ENCODE data around the gene AZGP1. TPM values are rescaled to one million over a fixed set of nuclear protein-coding genes. Genes with fewer than 3 reads are reported as not detected.
A peak's percentile ranks its signal among the peaks of the same experiment; 100 is the strongest.

AZGP1 gene
- total and polyA plus RNA-seq, 2 of the 13 experiments (the other 11 are each of a cell fraction or from before 2014, with no cell fraction given) = 93.8 to 229 TPM

DNA sequence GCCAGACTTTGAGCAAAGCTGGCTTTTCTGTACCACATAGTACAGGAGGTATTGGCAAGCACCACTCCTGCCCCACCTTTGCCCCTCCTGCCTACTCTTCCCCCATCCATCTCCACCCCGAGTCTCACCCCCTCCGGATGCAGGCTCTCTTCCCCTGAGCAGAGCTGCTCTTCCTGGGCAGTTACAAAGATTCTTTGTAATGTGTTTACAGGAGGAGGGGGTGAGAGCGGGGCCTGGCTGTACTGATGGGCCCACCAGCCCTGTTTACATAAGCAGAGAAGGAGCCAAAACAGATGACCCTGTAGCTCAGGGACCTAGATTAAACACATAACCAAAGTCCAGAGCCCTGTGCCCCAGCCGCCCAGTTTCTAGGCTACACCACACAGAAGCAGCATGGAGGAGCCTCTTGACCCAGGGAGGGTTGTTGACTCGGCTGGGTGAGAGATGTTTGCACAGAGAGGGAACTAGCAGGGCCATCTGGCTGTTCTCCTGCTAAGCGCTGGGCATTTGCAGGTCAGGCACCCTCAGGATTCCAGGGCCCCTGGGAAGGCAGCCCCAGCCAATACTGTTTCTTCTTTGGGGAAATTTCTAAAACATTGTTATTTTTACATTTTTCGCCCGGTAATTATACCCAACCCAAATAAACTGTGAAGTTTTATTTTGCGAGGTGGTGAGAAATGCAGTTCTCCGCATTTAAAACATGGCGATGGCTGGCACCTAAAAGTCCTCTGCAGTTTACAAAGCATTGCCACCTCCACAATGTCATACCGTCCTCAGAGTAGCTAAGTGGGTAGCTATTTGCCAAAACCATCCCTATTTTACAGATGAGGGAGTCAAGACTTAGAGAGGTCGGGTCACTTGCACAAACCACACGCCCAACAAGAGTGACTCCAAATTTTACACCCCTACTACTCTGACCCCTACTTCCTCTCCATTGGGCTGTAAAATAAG, 28.2 kb upstream of the AZGP1 start (continued):
- TF ChIP-seq CBX2 (IDR thresholded peaks at IDR 0.05; ENCODE audit: low read depth, low read length) (no peak), CBX2 (CRISPR knock-in tag; IDR thresholded peaks at IDR 0.05; ENCODE audit: low read depth) (no peak), CHD4 (IDR thresholded peaks at IDR 0.05; ENCODE audit: borderline replicate concordance, low read length) (no peak), GATAD1 (CRISPR knock-in tag; IDR thresholded peaks at IDR 0.05) (no peak; the same call in 1 of the 2 replicates), ZNF652 (CRISPR knock-in tag; IDR thresholded peaks at IDR 0.05; ENCODE audit: borderline replicate concordance, low read depth) (no peak), MYNN (CRISPR knock-in tag; IDR thresholded peaks at IDR 0.05; ENCODE audit: low read depth) (no peak), KDM5B (CRISPR knock-in tag; IDR thresholded peaks at IDR 0.05; ENCODE audit: borderline replicate concordance) (peak; percentile 61; the same call in 1 of the 2 replicates), HHEX (CRISPR knock-in tag; IDR thresholded peaks at IDR 0.05) (peak; percentile 55; the same call in 1 of the 2 replicates), ZNF737 (CRISPR knock-in tag; IDR thresholded peaks at IDR 0.05; ENCODE audit: borderline replicate concordance) (no peak), PRPF4 (IDR thresholded peaks at IDR 0.05; ENCODE audit: low read depth, low read length, poor library complexity, severe bottlenecking) (no peak), ZNF260 (CRISPR knock-in tag; IDR thresholded peaks at IDR 0.05; ENCODE audit: borderline replicate concordance, low read depth) (no peak), ZNF501 (CRISPR knock-in tag; IDR thresholded peaks at IDR 0.05) (peak; percentile 89), SETDB1 (CRISPR knock-in tag; IDR thresholded peaks at IDR 0.05; ENCODE audit: borderline replicate concordance) (no peak), ZBTB42 (CRISPR knock-in tag; IDR thresholded peaks at IDR 0.05) (0 out of 2 replicates have a peak, but pooled peaks have one; percentile 60), SP2 (CRISPR knock-in tag; IDR thresholded peaks at IDR 0.05) (no peak), WIZ (CRISPR knock-in tag; IDR thresholded peaks at IDR 0.05) (no peak), LCORL (IDR thresholded peaks at IDR 0.05) (peak; percentile 81), LCORL (CRISPR knock-in tag; IDR thresholded peaks at IDR 0.05) (peak; percentile 100), FOXA3 (CRISPR knock-in tag; IDR thresholded peaks at IDR 0.05) (peak; percentile 99), ZSCAN20 (CRISPR knock-in tag; IDR thresholded peaks at IDR 0.05; ENCODE audit: borderline replicate concordance) (no peak)
- TF ChIP-seq, protein P1, sequence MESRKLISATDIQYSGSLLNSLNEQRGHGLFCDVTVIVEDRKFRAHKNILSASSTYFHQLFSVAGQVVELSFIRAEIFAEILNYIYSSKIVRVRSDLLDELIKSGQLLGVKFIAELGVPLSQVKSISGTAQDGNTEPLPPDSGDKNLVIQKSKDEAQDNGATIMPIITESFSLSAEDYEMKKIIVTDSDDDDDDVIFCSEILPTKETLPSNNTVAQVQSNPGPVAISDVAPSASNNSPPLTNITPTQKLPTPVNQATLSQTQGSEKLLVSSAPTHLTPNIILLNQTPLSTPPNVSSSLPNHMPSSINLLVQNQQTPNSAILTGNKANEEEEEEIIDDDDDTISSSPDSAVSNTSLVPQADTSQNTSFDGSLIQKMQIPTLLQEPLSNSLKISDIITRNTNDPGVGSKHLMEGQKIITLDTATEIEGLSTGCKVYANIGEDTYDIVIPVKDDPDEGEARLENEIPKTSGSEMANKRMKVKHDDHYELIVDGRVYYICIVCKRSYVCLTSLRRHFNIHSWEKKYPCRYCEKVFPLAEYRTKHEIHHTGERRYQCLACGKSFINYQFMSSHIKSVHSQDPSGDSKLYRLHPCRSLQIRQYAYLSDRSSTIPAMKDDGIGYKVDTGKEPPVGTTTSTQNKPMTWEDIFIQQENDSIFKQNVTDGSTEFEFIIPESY (CRISPR knock-in tag; IDR thresholded peaks at IDR 0.05) = peak; percentile 74; the same call in 1 of the 2 replicates
- TF ChIP-seq, protein P2, sequence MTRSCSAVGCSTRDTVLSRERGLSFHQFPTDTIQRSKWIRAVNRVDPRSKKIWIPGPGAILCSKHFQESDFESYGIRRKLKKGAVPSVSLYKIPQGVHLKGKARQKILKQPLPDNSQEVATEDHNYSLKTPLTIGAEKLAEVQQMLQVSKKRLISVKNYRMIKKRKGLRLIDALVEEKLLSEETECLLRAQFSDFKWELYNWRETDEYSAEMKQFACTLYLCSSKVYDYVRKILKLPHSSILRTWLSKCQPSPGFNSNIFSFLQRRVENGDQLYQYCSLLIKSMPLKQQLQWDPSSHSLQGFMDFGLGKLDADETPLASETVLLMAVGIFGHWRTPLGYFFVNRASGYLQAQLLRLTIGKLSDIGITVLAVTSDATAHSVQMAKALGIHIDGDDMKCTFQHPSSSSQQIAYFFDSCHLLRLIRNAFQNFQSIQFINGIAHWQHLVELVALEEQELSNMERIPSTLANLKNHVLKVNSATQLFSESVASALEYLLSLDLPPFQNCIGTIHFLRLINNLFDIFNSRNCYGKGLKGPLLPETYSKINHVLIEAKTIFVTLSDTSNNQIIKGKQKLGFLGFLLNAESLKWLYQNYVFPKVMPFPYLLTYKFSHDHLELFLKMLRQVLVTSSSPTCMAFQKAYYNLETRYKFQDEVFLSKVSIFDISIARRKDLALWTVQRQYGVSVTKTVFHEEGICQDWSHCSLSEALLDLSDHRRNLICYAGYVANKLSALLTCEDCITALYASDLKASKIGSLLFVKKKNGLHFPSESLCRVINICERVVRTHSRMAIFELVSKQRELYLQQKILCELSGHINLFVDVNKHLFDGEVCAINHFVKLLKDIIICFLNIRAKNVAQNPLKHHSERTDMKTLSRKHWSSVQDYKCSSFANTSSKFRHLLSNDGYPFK (CRISPR knock-in tag; IDR thresholded peaks at IDR 0.05; ENCODE audit: borderline replicate concordance) = peak; percentile 68; the same call in 1 of the 2 replicates
- TF ChIP-seq, protein P3, sequence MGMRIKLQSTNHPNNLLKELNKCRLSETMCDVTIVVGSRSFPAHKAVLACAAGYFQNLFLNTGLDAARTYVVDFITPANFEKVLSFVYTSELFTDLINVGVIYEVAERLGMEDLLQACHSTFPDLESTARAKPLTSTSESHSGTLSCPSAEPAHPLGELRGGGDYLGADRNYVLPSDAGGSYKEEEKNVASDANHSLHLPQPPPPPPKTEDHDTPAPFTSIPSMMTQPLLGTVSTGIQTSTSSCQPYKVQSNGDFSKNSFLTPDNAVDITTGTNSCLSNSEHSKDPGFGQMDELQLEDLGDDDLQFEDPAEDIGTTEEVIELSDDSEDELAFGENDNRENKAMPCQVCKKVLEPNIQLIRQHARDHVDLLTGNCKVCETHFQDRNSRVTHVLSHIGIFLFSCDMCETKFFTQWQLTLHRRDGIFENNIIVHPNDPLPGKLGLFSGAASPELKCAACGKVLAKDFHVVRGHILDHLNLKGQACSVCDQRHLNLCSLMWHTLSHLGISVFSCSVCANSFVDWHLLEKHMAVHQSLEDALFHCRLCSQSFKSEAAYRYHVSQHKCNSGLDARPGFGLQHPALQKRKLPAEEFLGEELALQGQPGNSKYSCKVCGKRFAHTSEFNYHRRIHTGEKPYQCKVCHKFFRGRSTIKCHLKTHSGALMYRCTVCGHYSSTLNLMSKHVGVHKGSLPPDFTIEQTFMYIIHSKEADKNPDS (CRISPR knock-in tag; IDR thresholded peaks at IDR 0.05) = no peak

Data from HepG2 (cell line).